Activated naive CD4-positive, alpha-beta T cell treated with anti-CD3 and anti-CD28 coated beads for 36 hours (primary cell): Measurements from ENCODE around the gene NR1I3. TPM values are rescaled to one million over a fixed set of nuclear protein-coding genes. Genes with fewer than 3 reads are reported as not detected.

Source experiments
- CTCF ChIA-PET: fragments of 350-600 bp; sonication (Branson Sonifier 250); formaldehyde crosslinking; loops from one replicate; lab custom pipeline; 2021; ENCODE audit warnings: antibody characterized with exemption; lab: Charles Lee
- DNase-seq: peaks from one replicate; pipeline ENCODE4 v3.0.0-alpha.2; 2020
- H3K27ac Mint-ChIP-seq: one replicate; pipeline ENCODE4 v1.8.0; 2021; ENCODE audit warnings: mild to moderate bottlenecking, mixed read lengths
- H3K27me3 Mint-ChIP-seq: one replicate; pipeline ENCODE4 v1.8.0; 2021; ENCODE audit warnings: low read depth, mixed read lengths
- H3K36me3 Mint-ChIP-seq: one replicate; pipeline ENCODE4 v1.8.0; 2021; ENCODE audit warnings: low read depth, mixed read lengths
- H3K4me1 Mint-ChIP-seq: one replicate; pipeline ENCODE4 v1.8.0; 2021; ENCODE audit warnings: low read depth, mixed read lengths
- H3K4me3 Mint-ChIP-seq: one replicate; pipeline ENCODE4 v1.8.0; 2021; ENCODE audit warnings: mild to moderate bottlenecking, moderate library complexity, mixed read lengths
- H3K9me3 Mint-ChIP-seq: one replicate; pipeline ENCODE4 v1.8.0; 2021; ENCODE audit warnings: mixed read lengths
- intact Hi-C: fragments of 100-400 bp; cut with micrococcal nuclease; formaldehyde crosslinking; loops from one replicate; pipeline ENCODE4 v1.15.1; 2023
- total RNA-seq, 2 experiments: library from RNA; stranded (reverse); gene quantifications; one replicate each; pipeline ENCODE4 v1.2.3, GENCODE V29; 2021

The NR1I3 gene
- total RNA-seq, 2 experiments from 2014 or later: not detected

DNA sequence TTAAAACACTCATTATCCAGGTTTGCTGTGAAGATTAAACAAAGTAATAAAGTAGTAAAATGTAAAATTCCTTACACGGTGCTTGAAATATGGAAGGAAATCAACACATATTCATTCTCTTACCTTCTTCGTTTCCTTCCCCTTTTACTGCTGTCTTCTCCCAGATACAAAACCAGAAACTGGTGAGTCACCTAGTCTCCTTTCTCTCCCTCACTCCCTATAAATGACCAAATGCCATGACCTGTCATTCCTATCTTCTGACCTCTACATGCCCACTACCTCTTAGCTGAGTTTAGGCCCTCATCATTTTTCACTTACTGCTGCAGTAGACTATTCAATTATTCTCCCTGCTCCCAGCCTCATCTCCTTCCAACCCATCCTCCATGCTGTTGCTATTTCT lies 4.3 kb upstream of the NR1I3 start:
- Mint-ChIP-seq H3K27ac (no peak overlapping the region), H3K9me3 (no peaks in the 10 kb centered on the region), H3K4me3 (no peak overlapping the region), H3K4me1 (no peaks in the 10 kb centered on the region), H3K27me3 (no peaks in the 10 kb centered on the region), H3K36me3 (no peaks in the 10 kb centered on the region)
- CTCF ChIA-PET: interaction anchor here (1.0 kb wide), 2 partner anchors 16 to 140 kb away, joined by 3 to 4 read pairs; no protein-coding TSS in a partner anchor
- DNase-seq: no peak
- intact Hi-C loops: no loop called here

DNA sequence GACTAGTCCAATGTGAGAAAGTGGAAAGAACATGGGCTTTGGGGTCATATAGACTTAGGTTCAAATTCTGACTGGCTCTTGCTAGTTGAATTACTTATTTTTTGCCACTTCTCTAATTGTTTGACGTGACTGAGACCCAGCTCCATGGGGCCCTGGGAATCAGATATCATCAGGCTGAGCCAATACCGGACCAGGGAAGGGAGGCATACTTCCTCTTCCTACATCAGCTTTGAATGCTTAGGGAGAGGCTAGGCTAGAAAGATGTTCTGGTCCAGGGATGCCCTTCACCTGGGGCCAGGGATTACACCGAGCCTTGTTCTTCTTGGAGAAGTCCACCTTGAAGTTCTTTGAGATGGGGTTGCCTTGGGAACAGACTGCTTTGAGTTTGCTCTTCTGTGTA lies 3.7 kb upstream of the NR1I3 start:
- intact Hi-C loops: no loop called here
- CTCF ChIA-PET: interaction anchor here (1.0 kb wide), 2 partner anchors 12 to 15 kb away, joined by 3 read pairs; no protein-coding TSS in a partner anchor

GRCh38 chr1:161235957-161236775 lies 1.8 kb downstream of the NR1I3 start:
- no peaks in the 10 kb centered on the region for H3K36me3 Mint-ChIP-seq
- no peaks in the 10 kb centered on the region for H3K27me3 Mint-ChIP-seq
- no peak for DNase-seq
- H3K9me3 Mint-ChIP-seq: no peaks in the 10 kb centered on the region
- intact Hi-C loops: no loop called here
- no peaks in the 10 kb centered on the region for H3K4me1 Mint-ChIP-seq
- no peak overlapping the region for H3K27ac Mint-ChIP-seq
- no peak overlapping the region for H3K4me3 Mint-ChIP-seq
- CTCF ChIA-PET: interaction anchor here (0.8 to 3.4 kb wide), 3 partner anchors 10 to 144 kb away, joined by 3 to 26 read pairs (median 20); partner anchors contain the start of gene TOMM40L

More for the DNA sequence above, 3.7 kb upstream of the NR1I3 start:
- no peak for DNase-seq
- H3K4me3 Mint-ChIP-seq: no peak overlapping the region
- H3K27me3 Mint-ChIP-seq: no peaks in the 10 kb centered on the region
- H3K4me1 Mint-ChIP-seq: no peaks in the 10 kb centered on the region
- no peaks in the 10 kb centered on the region for H3K9me3 Mint-ChIP-seq
- H3K36me3 Mint-ChIP-seq: no peaks in the 10 kb centered on the region
- no peak overlapping the region for H3K27ac Mint-ChIP-seq

DNA sequence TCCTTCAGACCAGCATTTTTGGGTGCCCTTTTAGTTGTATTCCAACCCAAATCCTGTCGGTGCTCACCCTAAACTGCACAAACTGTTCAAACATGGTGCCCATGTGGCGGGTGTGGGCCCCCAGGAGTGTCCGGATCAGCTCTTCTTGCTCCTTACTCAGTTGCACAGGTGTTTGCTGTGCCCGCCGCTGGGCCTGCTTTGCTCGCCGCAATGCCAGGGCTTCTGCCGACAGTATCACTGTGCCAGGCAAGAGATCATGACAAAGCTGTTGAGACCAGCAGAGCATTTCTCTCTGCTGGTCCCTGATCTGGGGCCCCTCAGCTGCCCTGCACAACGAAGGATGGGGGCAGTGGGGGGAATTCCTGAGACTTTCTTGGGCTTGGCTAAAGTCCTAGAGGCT lies 4.9 kb downstream of the NR1I3 start:
- Mint-ChIP-seq H3K27me3 (no peaks in the 10 kb centered on the region), H3K4me3 (no peak overlapping the region), H3K36me3 (peaks cover 13% of the 10 kb centered on the region), H3K4me1 (no peaks in the 10 kb centered on the region), H3K9me3 (no peaks in the 10 kb centered on the region), H3K27ac (no peak overlapping the region)
- CTCF ChIA-PET: interaction anchor here (1.7 to 8.5 kb wide), 2 partner anchors 58 to 149 kb away, joined by 4 to 179 read pairs; no protein-coding TSS in a partner anchor
- DNase-seq: no peak
- intact Hi-C loops: no loop called here

GRCh38 chr1:161230762-161231161 lies 7.2 kb downstream of the NR1I3 start:
- Mint-ChIP-seq H3K4me3 (no peak overlapping the region), H3K9me3 (no peaks in the 10 kb centered on the region), H3K4me1 (peaks cover 20% of the 10 kb centered on the region), H3K27me3 (no peaks in the 10 kb centered on the region), H3K27ac (no peak overlapping the region), H3K36me3 (peaks cover 22% of the 10 kb centered on the region)
- DNase-seq: no peak
- CTCF ChIA-PET: interaction anchor here (1.0 to 8.5 kb wide), 9 partner anchors 9 to 151 kb away, joined by 3 to 179 read pairs (median 7); no protein-coding TSS in a partner anchor
- intact Hi-C loops: no loop called here

DNA sequence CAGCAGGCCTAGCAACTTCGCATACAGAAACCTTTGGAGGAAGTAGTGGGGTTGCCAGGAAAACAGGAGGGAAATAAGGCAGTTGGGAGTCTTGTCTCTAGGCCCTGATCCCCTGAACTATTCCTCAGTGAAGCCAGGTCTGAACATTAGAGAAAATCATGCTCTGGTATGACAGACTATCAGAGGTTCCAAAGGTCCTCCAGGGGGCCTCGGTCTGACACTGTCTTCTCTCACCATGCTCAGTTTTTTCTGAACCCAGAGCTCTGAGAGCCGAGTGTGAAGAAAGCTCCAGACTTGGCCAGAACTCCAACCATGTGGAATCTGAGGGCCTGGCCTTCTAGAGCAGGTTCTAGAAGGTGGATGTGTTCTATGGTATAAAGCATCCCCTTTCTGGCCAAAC lies 8.1 kb downstream of the NR1I3 start:
- no peak for DNase-seq
- CTCF ChIA-PET: interaction anchor here (1.0 to 8.5 kb wide), 10 partner anchors 10 to 152 kb away, joined by 3 to 179 read pairs (median 6); no protein-coding TSS in a partner anchor
- Mint-ChIP-seq H3K36me3 (peaks cover 22% of the 10 kb centered on the region), H3K27me3 (no peaks in the 10 kb centered on the region), H3K4me1 (peaks cover 26% of the 10 kb centered on the region), H3K4me3 (no peak overlapping the region), H3K27ac (no peak overlapping the region), H3K9me3 (no peaks in the 10 kb centered on the region)
- intact Hi-C loops: loop anchor here (5.0 kb wide), 1 partner anchor 137 kb away; the partner anchor contains the start of gene CFAP126

DNA sequence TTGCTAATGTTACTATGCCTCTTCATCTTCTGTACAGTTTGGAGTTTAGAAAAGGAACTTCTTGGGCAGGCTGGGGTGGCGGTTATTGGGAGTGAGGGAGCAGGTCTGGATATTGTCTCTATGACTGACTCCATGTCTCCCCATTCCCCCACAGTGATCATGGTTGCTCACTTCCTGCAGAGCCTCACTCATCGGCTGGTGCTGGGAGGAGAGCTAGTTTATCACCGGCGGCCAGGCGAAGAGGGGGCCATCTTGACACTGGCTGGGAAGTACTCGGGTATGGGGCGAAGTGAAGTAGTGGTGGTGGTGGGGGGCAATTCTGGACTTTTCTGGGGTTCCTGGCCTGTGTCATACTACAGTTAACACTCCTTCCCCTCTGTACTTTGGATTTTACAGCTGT lies 10.0 kb downstream of the NR1I3 start:
- DNase-seq: no peak
- Mint-ChIP-seq H3K9me3 (no peaks in the 10 kb centered on the region), H3K27ac (peak overlapping the region; percentile 72), H3K27me3 (no peaks in the 10 kb centered on the region), H3K4me1 (peaks cover 27% of the 10 kb centered on the region), H3K4me3 (peak overlapping the region; percentile 100), H3K36me3 (peaks cover 22% of the 10 kb centered on the region)
- CTCF ChIA-PET: interaction anchor here (0.6 to 13.2 kb wide), 13 partner anchors 9 to 154 kb away, joined by 3 to 196 read pairs (median 26); partner anchors contain the start of genes NDUFS2 and NR1I3
- intact Hi-C loops: loop anchor here (5.0 kb wide), 1 partner anchor 139 kb away; the partner anchor contains the start of gene CFAP126

GRCh38 chr1:161227196-161227871 lies 10.7 kb downstream of the NR1I3 start:
- Mint-ChIP-seq H3K4me1 (peaks cover 27% of the 10 kb centered on the region), H3K4me3 (peak overlapping the region; percentile 100), H3K27ac (peak overlapping the region; percentile 72), H3K27me3 (no peaks in the 10 kb centered on the region), H3K9me3 (no peaks in the 10 kb centered on the region), H3K36me3 (peaks cover 22% of the 10 kb centered on the region)
- CTCF ChIA-PET: interaction anchor here (0.8 to 13.2 kb wide), 22 partner anchors 9 to 161 kb away, joined by 3 to 196 read pairs (median 4); partner anchors contain the start of genes CFAP126, FCER1G, NDUFS2 and NR1I3
- DNase-seq: peak; percentile 96
- intact Hi-C loops: loop anchor here (1.0 to 5.0 kb wide), 6 partner anchors 64 to 517 kb away; partner anchors contain the start of gene CFAP126

GRCh38 chr1:161226759-161227158 lies 11.2 kb downstream of the NR1I3 start:
- Mint-ChIP-seq H3K36me3 (peaks cover 22% of the 10 kb centered on the region), H3K9me3 (no peaks in the 10 kb centered on the region), H3K27me3 (no peaks in the 10 kb centered on the region), H3K27ac (peak overlapping the region; percentile 71), H3K4me3 (peak overlapping the region; percentile 100), H3K4me1 (peaks cover 31% of the 10 kb centered on the region)
- intact Hi-C loops: loop anchor here (1.0 to 5.0 kb wide), 6 partner anchors 65 to 518 kb away; partner anchors contain the start of gene CFAP126
- CTCF ChIA-PET: interaction anchor here (0.8 to 13.2 kb wide), 19 partner anchors 8 to 162 kb away, joined by 3 to 196 read pairs (median 5); partner anchors contain the start of genes CFAP126, FCER1G, NDUFS2 and NR1I3
- no peak for DNase-seq

DNA sequence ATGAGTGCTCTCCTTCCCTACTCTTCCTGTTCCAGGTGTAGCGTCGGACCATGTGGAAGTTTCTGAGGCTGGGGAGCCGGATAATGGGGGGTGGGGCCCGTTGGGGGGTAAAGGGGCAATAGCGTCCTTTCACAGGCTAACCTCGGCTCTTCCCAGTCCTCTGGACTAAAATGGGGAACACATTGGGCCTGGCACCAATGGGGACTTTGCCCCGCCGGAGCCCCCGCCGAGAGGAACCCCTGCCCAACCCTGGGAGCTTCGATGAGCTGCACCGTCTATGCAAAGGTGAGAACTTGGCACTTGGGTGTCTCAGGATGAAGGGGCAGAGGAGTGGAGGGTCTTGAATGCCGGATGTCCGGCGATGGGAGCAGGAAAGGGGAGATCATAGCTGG lies 11.7 kb downstream of the NR1I3 start:
- Mint-ChIP-seq H3K36me3 (peaks cover 22% of the 10 kb centered on the region), H3K4me1 (peaks cover 33% of the 10 kb centered on the region), H3K27ac (peak overlapping the region; percentile 98), H3K27me3 (no peaks in the 10 kb centered on the region), H3K9me3 (no peaks in the 10 kb centered on the region), H3K4me3 (peak overlapping the region; percentile 100)
- intact Hi-C loops: loop anchor here (2.0 to 5.0 kb wide), 2 partner anchors 141 to 514 kb away; partner anchors contain the start of gene CFAP126
- CTCF ChIA-PET: interaction anchor here (0.7 to 13.2 kb wide), 36 partner anchors 8 to 161 kb away, joined by 3 to 196 read pairs (median 4); partner anchors contain the start of genes ADAMTS4, B4GALT3, CFAP126 and FCER1G
- no peak for DNase-seq

DNA sequence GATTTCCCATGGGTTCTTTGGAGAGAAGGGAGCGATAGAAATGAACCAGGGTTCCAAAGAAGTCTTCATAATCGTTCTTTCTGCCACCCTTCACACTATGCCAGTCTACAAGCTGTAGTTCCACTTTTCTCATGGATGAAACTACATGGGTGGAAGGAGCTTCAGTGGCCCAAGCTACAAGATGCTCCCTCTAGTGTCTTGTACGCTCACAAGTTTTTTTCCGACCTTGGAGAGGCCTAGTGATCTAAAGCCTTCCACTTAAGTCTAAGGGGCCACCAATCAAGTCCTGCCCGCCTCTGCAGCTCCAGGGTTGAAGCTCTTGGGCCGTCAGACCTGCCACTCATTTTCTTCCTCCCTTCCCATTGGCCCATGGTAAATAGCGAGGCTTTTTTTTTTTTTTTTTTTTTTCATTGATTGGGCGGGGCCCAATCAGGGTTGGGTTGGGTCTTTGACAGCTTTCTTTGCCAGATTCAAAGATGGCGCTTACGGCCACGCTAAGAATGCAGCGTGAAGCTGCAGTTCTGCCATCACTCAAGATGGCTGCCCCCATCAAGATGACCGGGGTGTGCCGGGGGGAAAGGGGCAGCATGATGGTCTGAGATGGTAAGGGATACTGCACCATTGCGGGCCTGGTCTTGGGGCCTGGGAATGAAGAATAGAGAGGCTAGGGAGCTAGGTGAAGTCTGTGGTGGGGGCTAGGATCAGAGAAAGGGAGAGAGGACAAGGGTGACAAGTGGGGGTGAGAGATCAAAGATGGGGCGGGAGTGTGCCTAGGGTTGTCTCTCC lies 12.3 kb downstream of the NR1I3 start, which contains the start of gene TOMM40L:
TSS of gene TOMM40L (plus strand) at position 527 of the 786 bp plus-strand sequence. CDS start 430 bp downstream, outside the sequence.
- peaks cover 22% of the 10 kb centered on the region for H3K36me3 Mint-ChIP-seq
- H3K9me3 Mint-ChIP-seq: no peaks in the 10 kb centered on the region
- peak within 1 kb of the TSS; percentile 98 for H3K27ac Mint-ChIP-seq
- DNase-seq: peak; percentile 95
- peak within 1 kb of the TSS; percentile 100 for H3K4me3 Mint-ChIP-seq
- intact Hi-C loops: loop anchor here (1.0 to 5.0 kb wide), 8 partner anchors 15 to 515 kb away; partner anchors contain the start of genes CFAP126, NDUFS2, PPOX and SDHC
- no peaks in the 10 kb centered on the region for H3K27me3 Mint-ChIP-seq
- CTCF ChIA-PET: interaction anchor here (0.6 to 13.2 kb wide), 34 partner anchors 9 to 212 kb away, joined by 3 to 196 read pairs (median 4); partner anchors contain the start of genes ADAMTS4, B4GALT3, CFAP126 and FCER1G
- peaks cover 36% of the 10 kb centered on the region for H3K4me1 Mint-ChIP-seq
